GM12878 (cell line): ENCODE results near the gene KATNBL1. TPM values are rescaled to one million over a fixed set of nuclear protein-coding genes. Genes with fewer than 3 reads are reported as not detected.

Source experiments
- ATAC-seq: fragments of 200-7000 bp; cut with Tn5 transposase; 3 replicates; pipeline ENCODE4 v1.9.1; 2020; ENCODE audit warnings: mild to moderate bottlenecking, moderate library complexity
- BruUV-seq: library from RNA; stranded (reverse); fragments of 400-500 nt; replicated peaks from 2 replicates; lab custom pipeline; 2021; lab: Mats Ljungman, UMichigan
- CTCF ChIA-PET: fragments of 300-600 bp; sonication (Branson Sonifier 250); formaldehyde crosslinking; extraction: SDS; loops from one replicate; lab custom pipeline; 2021; ENCODE audit warnings: inconsistent platforms; lab: Yijun Ruan, JAX
- POLR2A ChIA-PET: fragments of 350-600 bp; formaldehyde crosslinking; extraction: SDS; loops from one replicate; lab custom pipeline; 2021; ENCODE audit warnings: inconsistent platforms; lab: Charles Lee
- RAD21 ChIA-PET: fragments of 300-600 bp; sonication (Branson Sonifier 250); formaldehyde crosslinking; loops from one replicate; lab custom pipeline; 2023; ENCODE audit warnings: antibody characterized with exemption; ENCODE audit not compliant: unreplicated experiment; lab: Charles Lee
- SMC1A ChIA-PET: fragments of 300-600 bp; sonication (Branson Sonifier 250); formaldehyde crosslinking; loops from one replicate; lab custom pipeline; 2023; ENCODE audit not compliant: unreplicated experiment, uncharacterized antibody; lab: Charles Lee
- DNase-seq: peaks from one replicate; pipeline ENCODE4 v3.0.0-alpha.2; 2011; ENCODE audit warnings: low read depth, low spot score
- FAIRE-seq: peaks from 3 replicates; lab custom pipeline; 2011; peaks lifted over from hg19 to GRCh38; lab: Jason Lieb, UNC
- H2AFZ ChIP-seq: 2 replicates; pipeline ENCODE4 v1.6.0; 2011; ENCODE audit warnings: low read depth, low read length, control low read depth; ENCODE audit not compliant: control insufficient read depth
- H3K27ac ChIP-seq: 2 replicates; pipeline ENCODE4 v1.5.1; 2011; ENCODE audit warnings: control low read depth; ENCODE audit not compliant: control insufficient read depth, insufficient read depth
- H3K27me3 ChIP-seq, 2 experiments: replicated peaks in 1 of 2; 2 replicates each; pipeline versions ENCODE4 v1.6.0 to v1.6.1; 2011; ENCODE audit warnings: low read length in 1 of 2; ENCODE audit not compliant: control insufficient read depth in 2 of 2, insufficient read depth in 2 of 2
- H3K36me3 ChIP-seq, 2 experiments: 2 replicates each; pipeline ENCODE4 v1.5.1; 2011; ENCODE audit warnings: low read length in 1 of 2; ENCODE audit not compliant: control insufficient read depth in 2 of 2, insufficient read depth in 2 of 2
- H3K4me1 ChIP-seq: 2 replicates; pipeline ENCODE4 v1.6.1; 2011; ENCODE audit warnings: mild to moderate bottlenecking, low read length, moderate library complexity, mixed read lengths; ENCODE audit not compliant: control insufficient read depth, insufficient read depth
- H3K4me2 ChIP-seq: 2 replicates; pipeline ENCODE4 v1.6.0; 2011; ENCODE audit warnings: control low read depth; ENCODE audit not compliant: control insufficient read depth, insufficient read depth
- H3K4me3 ChIP-seq: fragments of 200-600 bp; sonication (generic); 2 replicates; pipeline ENCODE4 v1.5.1; 2016
- H3K79me2 ChIP-seq: 2 replicates; pipeline ENCODE4 v1.6.0; 2011; ENCODE audit warnings: low read length; ENCODE audit not compliant: control insufficient read depth, insufficient read depth
- H3K9ac ChIP-seq: 2 replicates; pipeline ENCODE4 v1.8.0; 2011; ENCODE audit warnings: low read length, control low read depth, mixed read lengths; ENCODE audit not compliant: control insufficient read depth, insufficient read depth
- H3K9me3 ChIP-seq: replicated peaks from 3 replicates; pipeline ENCODE4 v1.5.1; 2011; ENCODE audit warnings: mild to moderate bottlenecking, low read length; ENCODE audit not compliant: control insufficient read depth, insufficient read depth
- H4K20me1 ChIP-seq: 2 replicates; pipeline ENCODE4 v1.6.0; 2011; ENCODE audit not compliant: control insufficient read depth, insufficient read depth
- MEF2A ChIP-seq: IDR thresholded peaks from 2 replicates; pipeline ENCODE4 v1.6.1; 2011; ENCODE audit warnings: low read depth, mild to moderate bottlenecking, low read length, moderate library complexity; ENCODE audit not compliant: insufficient read depth
- NR2C2 ChIP-seq: IDR thresholded peaks from 2 replicates; pipeline ENCODE4 v1.6.1; 2011; ENCODE audit warnings: borderline replicate concordance, low read depth; ENCODE audit not compliant: control insufficient read depth, insufficient read length
- RBBP5 ChIP-seq: fragments of 200-600 bp; sonication (generic); conservative IDR thresholded peaks from 2 replicates; pipeline ENCODE4 v1.6.1; 2016
- YBX1 ChIP-seq: fragments of 450-650 bp; IDR thresholded peaks from 2 replicates; pipeline ENCODE4 v1.6.1; 2016; ENCODE audit warnings: antibody characterized with exemption
- WGBS: methylation state at CpG from one replicate; pipeline ENCODE4 v1.1.6; 2016; ENCODE audit warnings: low lambda C conversion rate; ENCODE audit not compliant: insufficient replicate concordance, insufficient coverage; ENCODE audit errors: missing lambda C conversion rate; 5-methylcytosine and 5-hydroxymethylcytosine counted together
- in situ Hi-C: fragments of 300-500 bp; cut with MboI; formaldehyde crosslinking; loops from 9 replicates; pipeline ENCODE4 v1.14.3; 2018; ENCODE audit warnings: mixed read lengths
- intact Hi-C: fragments of 100-400 bp; cut with micrococcal nuclease; formaldehyde crosslinking; loops from one replicate; pipeline ENCODE4 v1.14.2; 2022; ENCODE audit not compliant: unreplicated experiment
- polyA plus RNA-seq, 11 experiments: library from polyadenylated mRNA; depleted of rRNA in 4 of 11; unstranded in 6 of 11; stranded (reverse) in 5 of 11; fragments of >200 nt; fragmentation: Nextera tagmentation in 4 of 11; fragmentation: Illumina TruSeq in 1 of 11; extraction: Ambion mirVana in 4 of 11; extraction: Trizol in 1 of 11; gene quantifications; 1 replicate in 1 of 11; 2 replicates in 10 of 11; pipeline versions ENCODE4 v1.2.1 to v1.2.3, GENCODE V29; 2011 to 2016; ENCODE audit warnings: inconsistent platforms in 2 of 11, missing spikeins in 2 of 11, low read depth in 1 of 11
- total RNA-seq, 4 experiments: library from RNA; depleted of rRNA in 3 of 4; stranded (reverse); fragments of >200 nt in 3 of 4; fragmentation: Illumina TruSeq in 1 of 4; extraction: Trizol in 1 of 4; gene quantifications; 2 replicates each; pipeline versions ENCODE4 v1.2.1 to v1.2.3, GENCODE V29; 2013 to 2021
- TF ChIP-seq, protein P1 (sequence below): fragments of 450-650 bp; IDR thresholded peaks from 2 replicates; pipeline ENCODE4 v1.6.1; 2017; ENCODE audit warnings: mild to moderate bottlenecking, moderate library complexity
- TF ChIP-seq, protein P2 (sequence below): IDR thresholded peaks from 2 replicates; pipeline ENCODE4 v1.6.1; 2011; ENCODE audit warnings: mild to moderate bottlenecking, low read depth, low read length, moderate library complexity; ENCODE audit not compliant: insufficient replicate concordance
- TF ChIP-seq, protein P3 (sequence below): fragments of 450-650 bp; IDR thresholded peaks from 2 replicates; pipeline ENCODE4 v1.6.1; 2016; ENCODE audit warnings: mild to moderate bottlenecking
- TF ChIP-seq, protein P4 (sequence below): IDR thresholded peaks from 2 replicates; pipeline ENCODE4 v1.6.1; 2012; ENCODE audit warnings: low read depth, low read length, improper control_type of control experiment

The KATNBL1 gene
- total and polyA plus RNA-seq, 10 of the 15 experiments (the other 5 are each of a cell fraction or from before 2014, with no cell fraction given), result 7.8 to 58.8 (median 30.1) TPM

DNA sequence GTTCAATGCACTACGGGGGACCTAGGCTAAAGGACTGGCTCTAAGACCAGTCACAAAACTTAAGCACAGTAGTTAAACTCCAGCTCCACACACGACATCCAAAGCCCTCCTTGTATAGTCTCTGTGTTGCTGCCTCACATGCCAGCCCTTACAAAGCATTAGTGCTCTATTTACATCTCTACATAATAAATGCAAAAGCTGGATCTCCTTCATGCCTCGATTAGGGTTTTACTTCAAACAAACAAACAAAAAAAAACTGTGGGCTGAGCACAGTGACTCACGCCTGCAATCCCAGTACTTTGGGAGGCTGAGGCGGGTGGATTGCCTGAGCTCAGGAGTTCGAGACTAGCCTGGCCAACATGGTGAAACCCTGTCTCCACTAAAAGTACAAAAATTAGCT is 98.4 kb downstream of the KATNBL1 start:
- H3K79me2 ChIP-seq, result no peaks in the 10 kb centered on the region
- ChIA-PET CTCF (interaction anchor here (0.7 to 6.8 kb wide), 5 partner anchors 12 to 476 kb away, joined by 3 to 136 read pairs (median 9); partner anchors contain the start of gene KATNBL1), RAD21 (interaction anchor here (6.9 kb wide), 1 partner anchor 98 kb away, joined by 71 read pairs; the partner anchor contains the start of gene KATNBL1), POLR2A (no interaction called here), SMC1A (interaction anchor here (1.2 to 4.2 kb wide), 2 partner anchors 9 to 98 kb away, joined by 3 to 65 read pairs; partner anchors contain the start of gene KATNBL1)
- TF ChIP-seq, protein P1, sequence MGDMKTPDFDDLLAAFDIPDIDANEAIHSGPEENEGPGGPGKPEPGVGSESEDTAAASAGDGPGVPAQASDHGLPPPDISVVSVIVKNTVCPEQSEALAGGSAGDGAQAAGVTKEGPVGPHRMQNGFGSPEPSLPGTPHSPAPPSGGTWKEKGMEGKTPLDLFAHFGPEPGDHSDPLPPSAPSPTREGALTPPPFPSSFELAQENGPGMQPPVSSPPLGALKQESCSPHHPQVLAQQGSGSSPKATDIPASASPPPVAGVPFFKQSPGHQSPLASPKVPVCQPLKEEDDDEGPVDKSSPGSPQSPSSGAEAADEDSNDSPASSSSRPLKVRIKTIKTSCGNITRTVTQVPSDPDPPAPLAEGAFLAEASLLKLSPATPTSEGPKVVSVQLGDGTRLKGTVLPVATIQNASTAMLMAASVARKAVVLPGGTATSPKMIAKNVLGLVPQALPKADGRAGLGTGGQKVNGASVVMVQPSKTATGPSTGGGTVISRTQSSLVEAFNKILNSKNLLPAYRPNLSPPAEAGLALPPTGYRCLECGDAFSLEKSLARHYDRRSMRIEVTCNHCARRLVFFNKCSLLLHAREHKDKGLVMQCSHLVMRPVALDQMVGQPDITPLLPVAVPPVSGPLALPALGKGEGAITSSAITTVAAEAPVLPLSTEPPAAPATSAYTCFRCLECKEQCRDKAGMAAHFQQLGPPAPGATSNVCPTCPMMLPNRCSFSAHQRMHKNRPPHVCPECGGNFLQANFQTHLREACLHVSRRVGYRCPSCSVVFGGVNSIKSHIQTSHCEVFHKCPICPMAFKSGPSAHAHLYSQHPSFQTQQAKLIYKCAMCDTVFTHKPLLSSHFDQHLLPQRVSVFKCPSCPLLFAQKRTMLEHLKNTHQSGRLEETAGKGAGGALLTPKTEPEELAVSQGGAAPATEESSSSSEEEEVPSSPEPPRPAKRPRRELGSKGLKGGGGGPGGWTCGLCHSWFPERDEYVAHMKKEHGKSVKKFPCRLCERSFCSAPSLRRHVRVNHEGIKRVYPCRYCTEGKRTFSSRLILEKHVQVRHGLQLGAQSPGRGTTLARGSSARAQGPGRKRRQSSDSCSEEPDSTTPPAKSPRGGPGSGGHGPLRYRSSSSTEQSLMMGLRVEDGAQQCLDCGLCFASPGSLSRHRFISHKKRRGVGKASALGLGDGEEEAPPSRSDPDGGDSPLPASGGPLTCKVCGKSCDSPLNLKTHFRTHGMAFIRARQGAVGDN, result no peak
- TF ChIP-seq MEF2A, result no peak
- TF ChIP-seq NR2C2, result no peak
- TF ChIP-seq, protein P2, sequence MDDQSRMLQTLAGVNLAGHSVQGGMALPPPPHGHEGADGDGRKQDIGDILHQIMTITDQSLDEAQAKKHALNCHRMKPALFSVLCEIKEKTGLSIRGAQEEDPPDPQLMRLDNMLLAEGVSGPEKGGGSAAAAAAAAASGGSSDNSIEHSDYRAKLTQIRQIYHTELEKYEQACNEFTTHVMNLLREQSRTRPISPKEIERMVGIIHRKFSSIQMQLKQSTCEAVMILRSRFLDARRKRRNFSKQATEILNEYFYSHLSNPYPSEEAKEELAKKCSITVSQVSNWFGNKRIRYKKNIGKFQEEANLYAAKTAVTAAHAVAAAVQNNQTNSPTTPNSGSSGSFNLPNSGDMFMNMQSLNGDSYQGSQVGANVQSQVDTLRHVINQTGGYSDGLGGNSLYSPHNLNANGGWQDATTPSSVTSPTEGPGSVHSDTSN, result no peak
- TF ChIP-seq, protein P3, sequence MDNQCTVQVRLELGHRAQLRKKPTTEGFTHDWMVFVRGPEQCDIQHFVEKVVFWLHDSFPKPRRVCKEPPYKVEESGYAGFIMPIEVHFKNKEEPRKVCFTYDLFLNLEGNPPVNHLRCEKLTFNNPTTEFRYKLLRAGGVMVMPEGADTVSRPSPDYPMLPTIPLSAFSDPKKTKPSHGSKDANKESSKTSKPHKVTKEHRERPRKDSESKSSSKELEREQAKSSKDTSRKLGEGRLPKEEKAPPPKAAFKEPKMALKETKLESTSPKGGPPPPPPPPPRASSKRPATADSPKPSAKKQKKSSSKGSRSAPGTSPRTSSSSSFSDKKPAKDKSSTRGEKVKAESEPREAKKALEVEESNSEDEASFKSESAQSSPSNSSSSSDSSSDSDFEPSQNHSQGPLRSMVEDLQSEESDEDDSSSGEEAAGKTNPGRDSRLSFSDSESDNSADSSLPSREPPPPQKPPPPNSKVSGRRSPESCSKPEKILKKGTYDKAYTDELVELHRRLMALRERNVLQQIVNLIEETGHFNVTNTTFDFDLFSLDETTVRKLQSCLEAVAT, result no peak
- no peak for TF ChIP-seq YBX1
- no peak for TF ChIP-seq RBBP5
- TF ChIP-seq, protein P4, sequence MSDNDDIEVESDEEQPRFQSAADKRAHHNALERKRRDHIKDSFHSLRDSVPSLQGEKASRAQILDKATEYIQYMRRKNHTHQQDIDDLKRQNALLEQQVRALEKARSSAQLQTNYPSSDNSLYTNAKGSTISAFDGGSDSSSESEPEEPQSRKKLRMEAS, result no peak
- no peak overlapping the region for H3K4me3 ChIP-seq
- intact Hi-C loops (no loop called here), in situ Hi-C loops (no loop called here)
- FAIRE-seq, result no peak
- H3K9me3 ChIP-seq, result no peaks in the 10 kb centered on the region
- no peaks in the 10 kb centered on the region for H4K20me1 ChIP-seq
- H3K27ac ChIP-seq, result no peak overlapping the region
- no peaks in the 10 kb centered on the region for H3K27me3 ChIP-seq
- H3K9ac ChIP-seq, result no peak overlapping the region
- BruUV-seq, result no TSS peak
- WGBS, result 56% methylated on average over 6 of the region's 6 CpGs
- no peak for DNase-seq
- no peak overlapping the region for H3K4me2 ChIP-seq
- no peak for ATAC-seq
- H3K4me1 ChIP-seq, result no peaks in the 10 kb centered on the region
- no peaks in the 10 kb centered on the region for H3K36me3 ChIP-seq
- H2AFZ ChIP-seq, result no peak overlapping the region
